CD1c-positive myeloid dendritic cell (primary cell): Measurements from ENCODE around the gene NUP98.
"Not testable (repeated sequence)": the region's sequence is repeated elsewhere in the genome, so short reads cannot be mapped to it uniquely, and the experiment has no call there.

Source experiments
- DNase-seq: peaks from one replicate; pipeline ENCODE4 v3.0.0-alpha.2; 2016; ENCODE audit errors: extremely low spot score

Gene NUP98

GRCh38 chr11:3826721-3827120, 29.4 kb upstream of the NUP98 start:
- DNase-seq, result no peak

GRCh38 chr11:3825473-3826154, 28.3 kb upstream of the NUP98 start:
- no peak for DNase-seq

DNA sequence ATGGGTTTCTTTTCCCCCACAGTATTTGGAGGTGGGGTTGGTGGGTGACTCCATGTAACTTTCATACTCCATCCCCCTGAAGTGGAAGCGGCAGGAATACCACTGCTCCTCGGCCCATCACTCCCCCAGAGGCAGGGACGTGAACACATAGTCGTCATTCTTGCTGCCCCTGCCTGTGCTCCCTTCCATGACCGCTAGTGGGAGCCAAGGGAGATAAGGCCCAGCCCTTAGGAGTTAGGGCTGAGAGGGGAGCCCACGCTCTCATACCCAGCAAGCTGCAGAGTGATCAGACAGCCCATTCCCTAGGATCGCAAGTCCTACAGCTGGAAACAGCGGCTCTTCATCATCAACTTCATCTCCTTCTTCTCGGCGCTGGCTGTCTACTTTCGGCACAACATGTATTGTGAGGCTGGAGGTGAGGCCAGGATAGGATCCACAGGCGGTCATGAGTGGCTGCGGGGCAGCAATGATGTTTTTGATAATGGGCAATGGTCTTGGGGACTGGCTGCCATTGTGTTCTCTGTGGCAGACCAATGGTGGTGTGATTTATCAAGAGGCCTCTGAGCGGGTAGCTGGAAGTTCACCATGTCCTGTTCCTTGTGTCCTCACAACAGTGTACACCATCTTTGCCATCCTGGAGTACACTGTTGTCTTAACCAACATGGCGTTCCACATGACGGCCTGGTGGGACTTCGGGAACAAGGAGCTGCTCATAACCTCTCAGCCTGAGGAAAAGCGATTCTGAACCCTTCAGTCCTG, 27.5 kb upstream of the NUP98 start:
- DNase-seq, result peak; percentile 82

- DNase-seq, result no peak
Measured at GRCh38 chr11:3823762-3824506, 26.6 kb upstream of the NUP98 start.

GRCh38 chr11:3823303-3823702, 25.9 kb upstream of the NUP98 start:
- no peak for DNase-seq

DNA sequence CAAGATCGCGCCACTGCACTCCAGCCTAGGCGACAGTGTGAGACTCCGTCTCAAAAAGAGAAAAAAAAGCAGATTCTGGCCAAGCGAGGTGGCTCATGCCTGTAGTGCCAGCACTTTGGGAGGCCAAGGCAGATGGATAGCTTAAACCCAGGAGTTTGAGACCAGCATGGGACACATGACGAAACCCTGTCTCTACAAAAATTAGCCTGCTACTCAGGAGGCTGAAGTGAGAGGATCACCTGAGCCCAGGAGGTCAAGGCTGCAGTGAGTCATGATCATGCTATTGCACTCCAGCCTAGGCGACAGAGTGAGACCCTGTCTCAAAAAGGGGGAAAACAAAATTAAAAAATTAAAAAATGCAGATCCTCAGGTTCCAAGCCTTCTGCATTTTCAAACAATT, 25.0 kb upstream of the NUP98 start:
- DNase-seq, result no peak

- DNase-seq, result no peak
Measured at GRCh38 chr11:3820971-3821370, 23.6 kb upstream of the NUP98 start.

GRCh38 chr11:3817181-3817800, 19.9 kb upstream of the NUP98 start:
- DNase-seq, result no peak

GRCh38 chr11:3816673-3817072, 19.3 kb upstream of the NUP98 start:
- DNase-seq, result no peak

DNA sequence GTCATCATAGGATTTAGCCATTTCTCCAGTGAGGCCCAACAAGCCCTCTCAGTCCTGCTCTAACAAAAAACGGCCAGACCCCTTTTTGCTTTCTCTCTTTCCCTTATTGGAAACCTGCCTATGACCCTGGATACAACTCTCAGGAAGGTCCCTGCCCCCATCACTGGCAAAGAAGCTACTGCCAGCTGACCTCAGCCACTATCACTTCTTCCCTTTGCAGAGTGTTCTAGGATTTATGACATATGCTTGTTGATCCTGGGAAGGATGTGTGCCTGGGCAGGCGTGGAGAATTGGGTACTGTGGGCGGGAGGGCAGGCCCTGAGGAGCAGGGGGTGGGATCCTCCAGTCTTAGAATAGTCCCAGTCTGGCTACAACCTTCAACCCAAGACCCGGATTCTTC, 18.5 kb upstream of the NUP98 start:
- DNase-seq, result no peak

DNA sequence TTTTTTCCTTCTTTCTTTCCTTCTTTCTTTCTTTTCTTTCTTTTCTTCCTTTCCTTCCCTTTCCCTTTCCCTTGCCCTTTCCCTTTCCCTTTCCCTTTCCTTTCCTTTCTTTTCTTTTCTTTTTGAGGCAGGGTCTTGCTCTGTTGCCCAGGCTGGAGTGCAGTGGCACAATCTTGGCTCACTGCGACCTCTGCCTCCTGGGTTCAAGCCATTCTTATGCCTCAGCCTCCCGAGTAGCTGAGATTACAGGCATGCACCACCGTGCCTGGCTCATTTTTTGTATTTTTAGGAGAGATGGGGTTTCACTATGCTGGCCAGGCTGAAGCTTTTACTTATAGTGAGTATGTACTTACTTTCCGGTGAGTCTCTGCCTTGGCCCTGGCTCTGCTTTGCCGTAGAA, 17.5 kb upstream of the NUP98 start:
- DNase-seq, result not testable (repeated sequence)

- no peak for DNase-seq
Measured at GRCh38 chr11:3810951-3811350, 13.6 kb upstream of the NUP98 start.

DNA sequence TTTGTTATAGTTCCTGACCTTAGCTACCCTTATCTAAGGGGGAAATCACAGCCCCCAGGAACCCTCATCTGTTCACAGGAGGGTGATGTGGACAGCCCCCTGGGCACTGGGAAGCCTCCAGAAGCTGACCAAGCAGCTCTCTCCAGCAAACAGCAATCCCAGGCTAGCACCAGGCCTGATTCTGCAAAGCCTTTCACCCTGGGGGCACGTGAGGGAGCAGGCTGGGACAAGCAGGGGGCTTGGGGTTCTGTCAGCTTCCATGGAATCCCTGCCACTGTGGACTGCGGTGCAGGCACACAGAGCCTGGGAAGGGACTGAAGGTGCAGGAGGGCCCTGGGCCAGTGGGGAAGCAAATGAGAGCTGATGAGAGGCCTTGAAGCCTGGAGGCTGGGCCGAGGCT, 13.1 kb upstream of the NUP98 start:
- DNase-seq, result no peak

GRCh38 chr11:3809624-3809928, 12.2 kb upstream of the NUP98 start:
- no peak for DNase-seq

GRCh38 chr11:3808861-3809623, 11.7 kb upstream of the NUP98 start:
- peak; percentile 68 for DNase-seq

GRCh38 chr11:3807909-3808860, 10.8 kb upstream of the NUP98 start, which contains the start of gene PGAP2:
PGAP2 (plus strand) TSS chr11:3808560; CDS start chr11:3811260, 2,700 bp downstream.
- DNase-seq, result peak; percentile 69

DNA sequence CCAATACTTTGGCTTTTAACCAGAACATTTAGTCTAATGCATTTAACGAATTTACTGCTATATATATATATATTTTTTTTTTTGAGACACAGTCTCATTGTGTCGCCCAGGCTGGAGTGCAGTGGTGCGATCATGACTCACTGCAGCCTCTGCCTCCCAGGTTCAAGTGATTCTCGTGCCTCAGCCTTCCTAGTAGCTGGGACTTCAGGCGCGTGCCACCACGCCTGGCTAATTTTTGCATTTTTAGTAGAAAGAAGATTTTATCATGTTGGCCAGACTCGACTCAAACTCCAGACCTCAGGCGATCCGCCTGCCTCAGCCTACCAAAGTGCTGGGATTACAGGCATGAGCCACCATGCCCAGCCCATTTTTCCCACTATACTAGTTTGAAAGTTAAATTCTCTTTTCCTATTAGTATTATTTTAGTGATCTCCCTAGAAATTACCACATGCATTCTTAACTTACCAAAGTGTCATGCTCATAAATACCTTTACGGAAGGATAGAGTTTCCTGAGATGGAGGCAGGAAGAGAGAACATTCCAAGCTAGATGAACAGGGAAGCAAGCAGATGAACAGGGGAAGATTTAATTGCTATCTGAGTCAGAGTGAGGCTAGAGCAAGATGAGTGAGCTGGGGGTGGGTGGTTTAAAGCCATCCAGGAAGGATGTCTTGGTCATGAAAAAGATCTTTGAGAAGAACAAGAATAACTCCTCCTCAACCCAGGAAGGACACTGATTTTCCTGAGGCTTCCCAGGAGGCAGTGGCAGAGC, 6.6 kb upstream of the NUP98 start:
- DNase-seq, result no peak

- no peak for DNase-seq
Measured at GRCh38 chr11:3802011-3802790, 4.8 kb upstream of the NUP98 start.

DNA sequence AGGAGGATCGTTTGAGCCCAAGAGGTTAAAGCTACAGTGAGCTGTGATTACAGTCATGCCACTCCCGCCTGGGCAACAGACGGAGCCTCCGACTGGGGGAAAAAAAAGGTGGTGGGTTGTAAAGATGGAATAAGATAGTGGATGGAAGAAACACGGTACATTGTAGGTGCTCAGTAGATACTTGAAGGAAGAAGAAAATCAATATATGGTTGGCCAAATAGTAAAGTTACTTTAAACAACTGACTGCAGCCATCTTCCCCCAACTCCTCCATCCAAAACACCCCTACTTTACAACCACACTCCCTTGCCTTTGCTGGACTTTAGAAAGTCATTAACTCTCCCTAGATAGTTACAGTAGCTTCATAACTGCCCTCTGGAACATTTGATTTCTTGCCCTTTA, 2.5 kb upstream of the NUP98 start:
- DNase-seq, result no peak
